Measurements from ENCODE around the gene EIF4E1B.

Gene EIF4E1B

DNA sequence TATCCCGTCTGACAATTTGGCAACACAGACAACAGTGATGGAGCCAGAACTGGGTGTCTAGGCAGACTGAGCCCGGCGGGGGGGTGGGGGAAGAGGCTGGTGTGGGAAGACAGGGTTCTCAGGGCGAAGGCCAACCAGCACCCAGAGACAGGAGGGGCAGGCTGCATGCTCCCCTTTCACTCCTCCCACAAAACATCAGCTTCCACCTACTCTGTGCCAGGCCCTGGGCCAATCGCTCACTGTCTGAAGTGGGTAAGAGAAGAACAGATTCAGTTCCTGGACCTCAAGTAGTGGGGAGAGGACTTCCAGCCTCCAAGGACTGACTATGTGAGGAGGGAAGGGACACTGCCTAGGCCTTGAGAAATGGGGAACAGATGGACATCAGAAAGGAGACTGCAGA lies 2.9 kb upstream of the EIF4E1B start:
- no peak for DNase-seq (ENCODE audit: low spot score)

DNA sequence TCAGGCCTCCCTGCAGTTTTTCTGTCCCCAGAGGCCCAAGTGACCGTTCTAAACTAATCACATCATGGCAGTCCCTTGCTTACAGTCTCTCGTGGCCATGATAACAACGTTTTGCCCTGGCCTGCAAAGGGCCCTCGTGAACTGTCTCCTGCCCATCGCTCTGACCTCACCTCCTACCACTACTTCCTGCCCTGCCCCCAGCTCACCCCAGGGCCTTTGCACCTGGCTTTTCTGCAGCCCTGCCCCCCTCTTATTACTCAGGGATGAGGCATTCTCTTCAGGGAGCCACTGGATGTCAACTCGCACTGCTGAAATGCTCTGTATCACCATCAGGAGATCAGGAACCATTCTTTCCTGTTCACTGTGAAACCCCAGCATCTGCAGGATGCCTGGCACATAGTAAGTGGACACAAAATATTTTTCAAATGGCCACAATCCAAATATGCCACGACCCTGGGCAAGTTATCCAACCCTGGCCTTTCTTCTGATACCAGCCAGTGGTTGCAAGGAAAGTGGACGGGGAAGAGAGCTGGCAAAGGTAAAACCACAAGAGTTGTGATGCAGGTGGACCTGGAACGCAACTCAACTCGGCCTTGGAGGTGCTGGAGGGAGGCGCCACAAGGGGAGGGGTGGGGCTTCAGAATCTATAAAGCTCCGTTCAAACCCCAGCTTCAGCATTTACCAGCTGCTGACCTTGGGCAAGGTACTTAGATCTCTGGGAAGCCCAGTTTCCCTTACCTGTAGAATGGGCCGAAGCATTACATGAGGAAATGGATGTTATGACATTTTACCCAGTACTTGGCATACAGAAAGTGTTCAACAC lies 1.9 kb upstream of the EIF4E1B start:
- DNase-seq (ENCODE audit: low spot score) = no peak

DNA sequence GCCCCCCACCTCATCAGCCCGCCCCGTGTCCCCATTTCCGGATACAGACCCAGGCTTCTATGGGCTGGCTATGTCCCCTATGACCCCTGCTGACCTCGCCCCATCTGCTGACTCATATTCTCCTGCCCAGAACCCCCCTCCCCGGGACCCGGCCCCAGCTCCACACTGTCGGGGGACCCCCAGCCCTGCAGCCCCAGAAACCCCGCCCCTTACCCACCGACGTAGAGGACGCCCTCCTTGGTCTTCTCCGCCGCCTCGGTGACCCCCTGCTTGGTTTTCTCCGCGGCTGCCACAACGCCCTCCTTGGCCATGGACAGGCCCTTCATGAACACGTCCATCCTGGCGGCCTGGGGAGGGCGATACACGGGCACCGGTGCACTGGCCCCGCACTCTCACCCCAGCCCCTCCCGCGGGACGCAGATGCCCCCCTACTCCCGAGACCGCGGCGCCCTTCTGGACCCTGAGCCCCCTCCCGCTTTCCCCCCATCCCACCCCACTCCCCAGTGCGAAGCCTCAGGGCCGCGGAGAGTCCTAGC lies 1.1 kb upstream of the EIF4E1B start:
- DNase-seq (ENCODE audit: low spot score) = no peak

DNA sequence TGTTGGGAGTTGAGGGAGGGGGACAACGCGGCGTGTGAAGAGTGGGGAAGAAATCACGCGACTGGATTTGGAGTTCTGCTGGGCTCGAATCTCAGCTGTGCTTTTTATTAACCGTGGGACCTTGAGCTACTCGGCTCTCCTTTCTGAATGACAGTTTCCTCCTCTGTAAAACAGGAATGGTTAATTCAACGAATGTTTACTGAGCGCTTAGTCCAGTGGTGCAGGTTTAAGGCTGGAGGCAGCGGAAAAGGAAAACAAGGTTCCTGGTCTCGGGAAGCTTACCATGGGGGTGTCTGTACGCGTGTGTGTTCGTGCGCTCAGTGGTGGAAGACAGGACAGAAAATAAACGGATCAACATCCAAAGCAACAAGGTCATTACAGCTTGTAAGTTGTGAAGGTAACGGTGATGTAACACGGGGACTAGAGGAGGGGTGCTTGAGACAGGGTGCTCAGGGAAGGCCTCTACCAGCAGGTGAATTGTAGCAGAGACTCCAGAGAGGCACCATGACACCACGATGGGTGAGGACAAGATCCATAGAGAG lies 277 bp downstream of the EIF4E1B start:
- no peak for DNase-seq (ENCODE audit: low spot score)

DNA sequence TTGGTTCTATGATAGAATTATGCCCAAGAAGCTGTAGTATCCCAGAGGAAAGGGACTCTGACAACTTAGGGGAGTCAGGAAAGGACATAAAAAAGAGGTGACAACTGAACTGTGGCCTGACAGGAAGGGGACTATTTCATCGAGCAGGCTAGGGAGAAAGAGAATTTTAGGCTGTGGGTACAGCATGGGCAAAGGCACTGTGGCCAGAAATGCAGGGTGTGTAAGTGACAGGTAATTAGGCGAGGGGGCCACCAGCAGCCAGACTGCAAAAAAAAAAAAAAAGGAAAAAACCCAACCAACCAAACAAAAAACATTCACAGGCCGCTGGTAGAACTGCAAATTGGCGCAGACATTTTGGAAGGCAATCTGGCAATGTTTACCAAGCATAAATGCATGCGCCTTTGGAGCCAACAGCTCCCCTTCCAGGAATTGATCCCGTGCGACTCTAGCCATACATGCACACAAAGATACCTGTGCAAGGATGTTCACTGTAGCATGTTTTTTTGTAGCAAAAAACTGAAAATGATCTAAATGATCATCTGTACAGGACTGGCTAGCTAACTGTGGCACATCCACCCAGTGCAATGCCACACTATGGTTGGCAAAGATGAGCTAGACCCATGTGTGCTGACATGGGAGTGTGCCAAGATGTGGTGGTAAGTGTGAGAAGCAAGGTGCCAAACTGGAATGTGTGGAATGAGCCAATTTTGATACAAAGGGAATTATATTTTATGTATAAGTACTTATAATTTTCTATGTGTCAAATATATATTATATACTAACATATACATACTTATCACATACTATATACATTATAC lies 1.1 kb downstream of the EIF4E1B start:
- DNase-seq (ENCODE audit: low spot score) = no peak

DNA sequence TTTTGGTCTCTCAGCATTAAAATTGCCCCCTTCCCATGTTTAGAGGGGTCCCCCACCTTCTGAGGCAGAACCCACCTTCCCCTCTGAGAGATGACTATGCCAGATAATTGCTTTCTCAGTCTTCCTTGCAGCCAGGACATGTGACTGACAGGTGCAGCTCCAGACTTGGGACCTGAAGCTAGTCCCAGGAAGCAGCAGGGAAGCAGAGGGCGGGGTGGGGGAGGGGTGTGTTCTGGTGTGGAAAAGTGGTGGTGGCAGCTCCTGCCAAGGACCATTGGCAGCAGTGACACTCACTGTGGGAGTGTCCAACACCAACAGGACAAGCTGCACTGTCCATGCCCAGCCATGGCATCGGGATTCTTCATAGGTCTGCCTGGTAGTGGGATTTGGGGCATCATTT lies 2.3 kb downstream of the EIF4E1B start:
- DNase-seq (ENCODE audit: low spot score) = no peak

DNA sequence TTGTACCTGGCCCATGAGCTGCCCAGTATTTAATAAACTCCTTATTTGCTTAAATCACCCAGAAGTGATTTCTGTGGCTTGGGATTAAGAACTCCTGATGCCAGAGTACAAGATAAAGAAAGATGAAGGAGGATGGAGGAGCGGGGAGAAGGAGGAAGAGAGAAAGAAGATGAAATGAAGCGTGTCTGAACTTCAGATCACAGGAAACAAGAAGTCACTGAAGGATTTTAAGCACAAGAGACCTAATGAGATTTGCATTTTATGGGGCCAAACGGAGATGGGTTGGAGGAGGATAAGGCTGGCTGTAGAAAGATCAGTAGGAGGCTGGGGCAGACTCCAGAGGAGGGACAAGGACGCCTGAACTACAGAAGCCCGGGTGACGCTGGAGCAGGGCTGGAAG lies 3.1 kb downstream of the EIF4E1B start:
- DNase-seq (ENCODE audit: low spot score) = no peak

DNA sequence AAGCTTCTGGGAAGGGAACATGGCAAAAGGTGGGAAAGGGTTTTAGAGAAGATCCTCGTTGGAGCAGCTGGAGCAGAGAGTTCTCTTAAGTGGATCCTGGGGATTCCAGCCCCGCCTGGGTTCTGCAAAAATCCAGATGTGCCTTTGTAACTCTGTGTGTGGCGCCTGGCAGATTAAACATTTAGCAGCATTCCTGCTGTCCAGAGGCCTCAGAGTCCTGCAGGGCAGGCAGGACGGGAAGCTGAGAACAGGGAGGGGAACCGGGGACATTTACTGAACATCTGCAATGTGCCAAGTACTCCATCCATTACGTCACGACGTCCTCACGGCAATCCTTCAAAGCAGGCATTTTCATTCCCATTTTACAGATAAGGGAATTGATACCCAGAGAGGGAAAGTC lies 6.0 kb downstream of the EIF4E1B start:
- DNase-seq (ENCODE audit: low spot score) = peak; percentile 19

DNA sequence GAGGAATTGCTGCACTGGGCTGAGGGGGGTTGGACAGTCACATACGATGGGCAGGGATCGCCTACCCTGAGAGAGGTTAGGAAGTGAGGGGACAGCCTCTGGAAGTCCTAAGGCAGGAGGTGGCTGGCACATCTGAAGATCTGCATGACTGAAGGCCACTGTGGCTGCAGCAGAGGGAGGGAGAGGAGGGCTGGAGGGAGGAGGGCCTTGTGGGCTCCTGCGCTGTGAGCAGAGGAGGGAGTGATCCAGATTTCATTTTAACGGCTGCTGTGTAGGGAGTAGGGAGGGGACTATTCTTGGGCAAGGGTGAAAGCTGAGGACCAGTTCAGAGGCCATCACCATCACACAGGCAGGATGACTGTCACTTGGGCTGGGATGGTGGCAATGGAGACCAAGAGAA lies 7.1 kb downstream of the EIF4E1B start:
- no peak for DNase-seq (ENCODE audit: low spot score)

DNA sequence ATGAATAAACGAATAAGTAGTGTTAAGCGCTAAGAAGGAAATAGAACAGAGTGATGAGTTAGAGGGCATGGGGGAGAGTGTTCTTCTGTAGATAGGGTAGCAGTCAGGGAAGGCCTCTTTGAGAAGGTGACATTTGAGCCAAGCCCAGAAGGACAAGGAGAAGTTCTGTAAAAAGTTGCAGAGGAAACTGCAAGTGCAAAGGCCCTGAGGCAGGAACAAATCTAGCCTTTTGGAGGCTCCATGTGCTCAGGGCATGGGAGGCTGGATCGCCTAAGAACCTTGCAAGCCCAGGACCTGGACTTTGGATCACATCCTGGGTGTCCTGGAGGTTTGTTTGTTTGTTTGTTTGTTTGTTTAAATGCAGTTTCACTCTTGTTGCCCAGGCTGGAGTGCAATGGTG lies 8.0 kb downstream of the EIF4E1B start:
- no peak for DNase-seq (ENCODE audit: low spot score)

DNA sequence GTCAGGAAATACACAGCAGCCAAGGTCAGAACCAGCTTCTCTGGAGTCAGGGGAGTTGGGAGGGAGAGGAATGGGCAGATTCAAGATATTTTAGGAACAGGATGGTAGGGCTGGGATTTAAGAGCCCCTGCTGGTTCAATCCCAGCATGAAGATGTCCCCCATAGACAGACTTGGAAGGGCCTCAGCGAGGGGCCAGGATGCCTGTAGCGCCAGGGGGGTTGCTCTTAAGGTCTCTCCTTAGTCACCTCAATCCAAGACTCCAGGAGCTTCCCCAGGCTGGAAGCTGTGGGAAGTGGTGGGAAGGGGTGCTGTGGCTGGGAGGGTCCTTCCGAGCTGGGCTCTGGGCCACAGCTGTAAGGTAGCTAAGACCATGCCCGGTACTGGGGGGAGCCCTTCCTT lies 8.7 kb downstream of the EIF4E1B start:
- no peak for DNase-seq (ENCODE audit: low spot score)

DNA sequence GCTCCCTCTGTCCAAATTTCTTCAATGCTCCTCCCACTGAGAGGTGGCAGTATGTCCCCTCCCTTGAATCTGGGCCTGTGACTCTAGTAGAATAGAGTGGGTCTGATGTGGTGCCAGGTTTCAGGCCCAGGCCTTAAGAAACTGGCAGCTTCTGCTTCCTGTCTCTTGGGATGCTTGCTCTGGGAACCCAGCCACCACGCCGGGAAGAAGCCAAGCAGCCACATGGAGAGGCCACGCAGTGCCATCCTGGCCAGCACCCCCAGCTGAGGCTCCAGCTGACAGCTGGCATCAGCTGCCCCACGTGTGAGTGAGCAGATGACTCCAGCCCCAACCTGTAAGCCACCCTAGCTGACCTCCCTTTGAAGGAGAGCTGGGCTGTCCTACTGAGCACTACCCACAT lies 9.5 kb downstream of the EIF4E1B start:
- no peak for DNase-seq (ENCODE audit: low spot score)

DNA sequence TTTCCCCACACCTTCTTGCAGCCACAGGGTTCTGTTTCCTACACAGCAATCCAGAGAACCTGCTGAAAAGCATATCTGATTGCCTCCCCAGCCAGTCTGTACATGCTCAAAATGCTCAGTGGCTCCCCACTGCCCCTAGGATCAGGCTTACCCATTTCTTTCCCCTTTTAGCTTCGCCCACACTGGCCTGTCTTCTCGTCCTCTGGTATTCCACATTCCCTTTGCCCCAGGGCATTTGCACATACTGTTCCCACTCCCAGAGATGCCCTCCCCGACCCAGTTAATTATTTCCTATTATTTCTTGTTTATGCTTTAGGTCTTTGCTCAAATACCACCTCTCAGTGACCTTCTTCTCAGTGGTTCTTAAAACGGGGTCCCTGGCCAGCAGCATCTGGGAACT lies 10.1 kb downstream of the EIF4E1B start:
- no peak for DNase-seq (ENCODE audit: low spot score)

DNA sequence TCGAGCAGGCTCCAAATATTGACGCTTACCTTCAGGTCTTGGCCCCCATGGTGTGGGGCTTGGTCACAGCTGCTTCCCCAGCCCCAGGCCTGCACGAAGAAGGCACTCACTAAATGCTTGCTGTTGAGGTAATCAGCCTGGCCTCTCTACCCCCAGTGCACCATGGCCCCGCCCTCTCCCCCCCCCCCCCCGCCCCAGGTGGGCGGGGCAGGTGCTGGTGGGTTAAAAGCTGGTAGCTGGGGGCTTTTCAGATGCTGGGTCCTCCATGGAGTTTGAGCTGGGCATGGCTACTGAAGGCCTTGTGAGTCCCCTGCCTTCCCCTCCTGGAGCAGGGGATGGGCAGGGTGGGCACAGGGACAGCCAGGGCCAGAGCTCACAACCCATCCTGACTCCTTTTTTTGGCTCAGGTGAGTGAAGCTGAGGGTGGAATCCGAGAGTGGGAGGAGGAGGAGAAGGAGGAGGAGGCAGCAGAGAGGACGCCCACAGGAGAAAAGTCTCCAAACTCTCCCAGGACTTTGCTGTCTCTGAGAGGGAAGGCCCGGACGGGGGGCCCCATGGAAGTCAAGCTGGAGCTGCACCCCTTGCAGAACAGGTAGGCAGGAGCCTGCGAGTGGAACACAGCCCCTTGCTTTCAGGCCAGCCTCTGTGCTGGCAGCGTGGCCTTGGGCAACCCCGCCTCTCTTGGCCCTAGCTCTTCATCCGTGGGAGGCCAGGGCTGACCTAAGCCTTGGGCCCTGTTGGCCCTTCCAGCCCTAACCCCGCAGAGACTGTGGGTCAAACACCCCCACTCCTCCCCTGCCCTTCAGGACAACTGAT lies 12.4 kb downstream of the EIF4E1B start:
- no peak for DNase-seq (ENCODE audit: low spot score)

DNA sequence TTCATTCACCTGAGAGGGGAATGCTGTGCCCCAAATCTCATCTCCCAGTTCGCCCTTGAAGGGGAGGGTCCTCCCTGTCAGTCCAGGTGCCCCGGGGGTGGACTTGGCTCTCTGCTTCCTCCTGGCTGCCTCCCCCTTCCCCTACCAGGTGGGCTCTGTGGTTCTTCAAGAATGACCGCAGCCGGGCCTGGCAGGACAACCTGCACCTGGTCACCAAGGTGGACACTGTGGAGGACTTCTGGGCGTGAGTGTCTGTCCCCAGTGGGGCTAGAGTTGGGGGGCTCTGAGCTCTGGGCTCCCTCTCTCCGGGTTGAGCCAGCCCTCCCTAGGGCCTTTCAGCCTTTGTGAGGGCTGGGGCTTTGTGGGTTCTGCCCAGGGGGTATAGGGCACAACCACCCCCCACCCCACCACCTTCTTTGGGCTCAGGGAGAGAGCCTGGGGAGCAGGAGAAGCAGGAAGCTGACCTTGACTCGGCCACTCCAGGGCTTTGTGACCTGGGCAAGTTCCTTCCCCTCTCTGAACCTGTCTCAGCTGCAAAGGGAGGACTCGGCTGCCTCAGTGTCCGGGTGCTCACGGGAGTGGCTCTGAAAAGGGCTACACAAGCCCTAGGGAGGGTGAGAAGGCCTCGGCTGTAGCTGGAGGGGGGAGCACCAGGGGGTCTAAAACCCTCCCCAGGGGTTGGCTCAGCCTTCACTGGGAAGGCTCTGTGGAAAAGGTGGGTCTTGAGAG lies 13.2 kb downstream of the EIF4E1B start:
- DNase-seq (ENCODE audit: low spot score) = no peak

DNA sequence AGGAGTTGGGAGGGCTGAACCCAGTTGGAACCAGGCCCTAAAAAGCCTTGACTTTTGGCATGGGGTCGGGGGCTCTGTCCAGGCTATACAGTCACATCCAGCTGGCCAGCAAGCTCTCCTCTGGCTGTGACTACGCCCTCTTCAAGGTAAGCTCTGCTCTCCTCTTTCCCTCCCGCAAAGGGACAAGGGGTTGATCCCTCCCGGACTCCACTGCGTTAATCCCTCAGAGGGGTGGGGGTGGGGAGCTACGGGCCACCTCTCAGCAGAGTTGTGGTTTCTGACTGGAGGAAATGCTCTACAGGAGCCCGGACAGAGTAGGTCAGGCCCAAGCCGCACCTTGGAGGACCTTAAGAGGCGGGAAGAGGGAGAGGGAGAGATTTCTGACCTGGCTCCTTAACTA lies 13.8 kb downstream of the EIF4E1B start:
- no peak for DNase-seq (ENCODE audit: low spot score)

DNA sequence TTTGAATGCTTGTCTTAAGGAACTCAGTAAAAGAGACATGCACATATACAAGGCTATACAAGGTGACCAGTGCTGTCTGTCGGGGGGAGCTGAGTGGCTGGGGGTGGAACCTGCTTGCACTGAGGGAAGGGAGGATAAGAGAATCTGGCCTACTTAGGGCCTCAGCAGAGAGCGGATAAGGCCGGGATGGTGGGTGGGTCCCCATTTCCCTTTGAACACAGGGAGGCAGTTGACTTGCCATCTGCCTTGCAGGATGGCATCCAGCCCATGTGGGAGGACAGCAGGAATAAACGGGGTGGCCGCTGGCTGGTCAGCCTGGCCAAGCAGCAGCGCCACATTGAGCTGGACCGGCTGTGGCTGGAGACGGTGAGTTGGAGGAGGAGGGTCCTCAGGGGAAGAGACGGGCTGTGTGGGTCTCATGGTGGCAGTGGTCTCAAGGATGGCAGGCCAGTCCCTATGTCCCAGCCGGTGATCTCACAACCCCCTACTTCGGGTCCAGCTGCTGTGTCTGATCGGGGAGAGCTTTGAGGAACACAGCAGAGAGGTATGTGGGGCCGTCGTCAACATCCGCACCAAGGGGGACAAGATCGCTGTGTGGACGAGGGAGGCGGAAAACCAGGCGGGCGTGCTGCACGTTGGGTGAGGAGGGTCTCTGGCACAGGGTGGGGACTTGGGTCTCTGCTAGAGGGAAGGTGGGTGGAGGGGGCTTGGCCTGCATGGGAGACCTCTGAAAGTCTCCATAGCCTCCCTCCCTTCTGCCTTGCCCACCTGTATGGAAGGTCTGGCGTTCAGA lies 14.6 kb downstream of the EIF4E1B start:
- no peak for DNase-seq (ENCODE audit: low spot score)

DNA sequence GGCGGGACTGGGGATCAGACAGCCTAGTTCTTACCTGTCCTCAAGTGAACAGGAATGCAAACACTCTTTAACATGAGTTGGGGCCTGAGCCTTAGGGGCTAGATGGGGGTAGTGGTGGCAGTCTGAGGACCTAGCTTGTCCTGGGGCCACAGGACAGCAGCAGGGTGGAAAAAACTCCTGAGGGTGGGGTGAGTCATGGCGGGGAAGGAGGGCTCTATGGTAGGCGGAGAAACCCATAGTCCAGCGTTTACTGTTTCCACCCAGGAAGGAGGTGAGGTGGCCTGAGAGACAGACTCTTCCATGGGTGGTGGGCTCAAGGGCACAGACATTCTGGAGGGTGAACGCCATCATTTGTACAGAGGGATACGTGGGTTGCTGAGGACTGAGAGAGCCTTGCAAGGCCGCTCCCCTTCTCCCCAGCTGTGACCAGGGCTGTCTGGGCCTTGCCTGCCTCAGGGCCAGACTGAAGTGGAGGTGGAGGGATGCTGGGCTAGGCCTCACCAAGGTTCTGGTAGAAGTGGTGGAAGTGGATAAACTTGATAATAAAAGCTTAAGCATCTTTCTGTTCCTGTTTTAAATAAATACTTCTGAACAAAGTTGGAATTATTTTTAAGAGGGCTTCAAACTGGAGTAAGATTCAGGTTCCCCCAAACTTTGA lies 15.7 kb downstream of the EIF4E1B start:
- DNase-seq (ENCODE audit: low spot score) = no peak

DNA sequence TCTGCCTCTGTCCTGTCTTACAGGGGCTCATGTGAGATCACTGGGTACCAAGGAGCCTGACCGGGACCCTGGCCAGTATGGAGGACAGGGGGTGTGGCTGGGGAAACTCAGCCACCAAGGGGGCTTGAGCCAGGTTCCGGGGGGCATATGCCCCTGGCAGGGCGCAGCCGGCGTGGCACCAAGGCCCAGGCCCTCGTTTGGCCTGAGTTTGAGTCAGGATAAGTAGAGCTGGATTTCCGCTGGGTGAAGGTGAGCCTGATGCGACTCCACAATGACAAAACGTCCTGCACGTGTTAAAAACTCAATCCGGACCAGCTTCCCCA lies 16.2 kb downstream of the EIF4E1B start:
- DNase-seq (ENCODE audit: low spot score) = no peak

Measured in AG08396 (cell line).